H9 (cell line): Measurements from ENCODE around the gene HUS1B. TPM values are rescaled to one million over a fixed set of nuclear protein-coding genes. Genes with fewer than 3 reads are reported as not detected.

Experiments used
- DNase-seq: peaks from one replicate; pipeline ENCODE4 v3.0.0-alpha.2; 2017
- H2AFZ ChIP-seq: one replicate; pipeline ENCODE4 v1.6.1; 2013; ENCODE audit warnings: mild to moderate bottlenecking, low read length, control low read depth, moderate library complexity
- H2AK5ac ChIP-seq: 2 replicates; pipeline ENCODE4 v1.6.1; 2013; ENCODE audit warnings: low read length, control low read depth, mixed read lengths; ENCODE audit not compliant: insufficient read length
- H2BK120ac ChIP-seq: one replicate; pipeline ENCODE4 v1.6.1; 2013; ENCODE audit warnings: low read depth, mild to moderate bottlenecking, low read length, control low read depth, inconsistent platforms; ENCODE audit not compliant: poor library complexity, severe bottlenecking
- H2BK12ac ChIP-seq: 2 replicates; pipeline ENCODE4 v1.6.1; 2013; ENCODE audit warnings: low read length, control low read depth, mixed read lengths, low read depth; ENCODE audit not compliant: insufficient read length
- H2BK15ac ChIP-seq: 2 replicates; pipeline ENCODE4 v1.6.1; 2013; ENCODE audit warnings: low read depth, low read length, control low read depth
- H2BK20ac ChIP-seq: one replicate; pipeline ENCODE4 v1.6.1; 2013; ENCODE audit warnings: low read depth, mild to moderate bottlenecking, low read length, control low read depth, inconsistent platforms; ENCODE audit not compliant: poor library complexity, severe bottlenecking
- H2BK5ac ChIP-seq: 2 replicates; pipeline ENCODE4 v1.6.1; 2013; ENCODE audit warnings: low read length, control low read depth, mixed read lengths; ENCODE audit not compliant: insufficient read length
- H3K14ac ChIP-seq: 2 replicates; pipeline ENCODE4 v1.6.1; 2013; ENCODE audit warnings: low read length, control low read depth; ENCODE audit not compliant: insufficient read depth
- H3K18ac ChIP-seq: 2 replicates; pipeline ENCODE4 v1.6.1; 2013; ENCODE audit warnings: low read depth, mild to moderate bottlenecking, mixed read lengths, low read length, control low read depth; ENCODE audit not compliant: insufficient read length
- H3K23ac ChIP-seq: 2 replicates; pipeline ENCODE4 v1.6.1; 2013; ENCODE audit warnings: low read length, control low read depth, mixed read lengths, low read depth; ENCODE audit not compliant: insufficient read length
- H3K23me2 ChIP-seq: 2 replicates; pipeline ENCODE4 v1.6.1; 2013; ENCODE audit warnings: low read depth, mild to moderate bottlenecking, mixed read lengths, low read length, control low read depth; ENCODE audit not compliant: insufficient read length, poor library complexity, severe bottlenecking
- H3K27ac ChIP-seq: 2 replicates; pipeline ENCODE4 v1.5.1; 2013; ENCODE audit warnings: low read length, control low read depth, mixed read lengths, low read depth; ENCODE audit not compliant: insufficient read length
- H3K27me3 ChIP-seq: 2 replicates; pipeline ENCODE4 v1.6.1; 2013; ENCODE audit warnings: low read length, control low read depth, inconsistent platforms; ENCODE audit not compliant: insufficient read depth
- H3K4ac ChIP-seq: 2 replicates; pipeline ENCODE4 v1.6.1; 2013; ENCODE audit warnings: low read depth, mild to moderate bottlenecking, control low read depth, inconsistent platforms, low read length, moderate library complexity
- H3K4me1 ChIP-seq: 2 replicates; pipeline ENCODE4 v1.6.1; 2013; ENCODE audit warnings: low read length, control low read depth, inconsistent platforms; ENCODE audit not compliant: insufficient read depth
- H3K4me2 ChIP-seq: 2 replicates; pipeline ENCODE4 v1.6.1; 2013; ENCODE audit warnings: low read length, control low read depth, mixed read lengths; ENCODE audit not compliant: insufficient read length, insufficient read depth
- H3K56ac ChIP-seq: 2 replicates; pipeline ENCODE4 v1.6.1; 2013; ENCODE audit warnings: low read depth, mild to moderate bottlenecking, mixed read lengths, low read length, control low read depth; ENCODE audit not compliant: insufficient read length
- H3K79me1 ChIP-seq: 2 replicates; pipeline ENCODE4 v1.6.1; 2013; ENCODE audit warnings: low read depth, mild to moderate bottlenecking, moderate library complexity, low read length, control low read depth, inconsistent platforms; ENCODE audit not compliant: insufficient read depth, poor library complexity, severe bottlenecking
- H3K79me2 ChIP-seq: 2 replicates; pipeline ENCODE4 v1.6.1; 2013; ENCODE audit warnings: low read length, control low read depth, inconsistent platforms; ENCODE audit not compliant: insufficient read depth
- H3K9ac ChIP-seq: 2 replicates; pipeline ENCODE4 v1.6.1; 2013; ENCODE audit warnings: low read length, control low read depth, mixed read lengths; ENCODE audit not compliant: insufficient read length; ENCODE audit errors: extremely low read depth
- H3K9me3 ChIP-seq: one replicate; pipeline ENCODE4 v1.6.1; 2013; ENCODE audit warnings: low read depth, low read length, inconsistent platforms; ENCODE audit not compliant: control insufficient read depth
- H3T11ph ChIP-seq: one replicate; pipeline ENCODE4 v1.6.1; 2013; ENCODE audit warnings: mild to moderate bottlenecking, low read length, control low read depth, inconsistent platforms
- H4K20me1 ChIP-seq: one replicate; pipeline ENCODE4 v1.6.1; 2013; ENCODE audit not compliant: control insufficient read depth, insufficient read length, insufficient read depth
- H4K5ac ChIP-seq: 2 replicates; pipeline ENCODE4 v1.6.1; 2013; ENCODE audit warnings: low read depth, mild to moderate bottlenecking, mixed read lengths, low read length, control low read depth; ENCODE audit not compliant: insufficient read length
- H4K8ac ChIP-seq: replicated peaks from 2 replicates; pipeline ENCODE4 v1.6.1; 2013; ENCODE audit warnings: low read length, control low read depth, mixed read lengths, low read depth; ENCODE audit not compliant: insufficient read length
- H4K91ac ChIP-seq: 2 replicates; pipeline ENCODE4 v1.6.1; 2013; ENCODE audit warnings: low read depth, mild to moderate bottlenecking, moderate library complexity, mixed read lengths, low read length, control low read depth; ENCODE audit not compliant: insufficient read length
- H3K27ac Mint-ChIP-seq, 3 experiments: 2 replicates in 2 of 3; 3 replicates in 1 of 3; pipeline ENCODE4 v1.8.0; 2020 to 2021; ENCODE audit warnings: mixed read lengths in 3 of 3, mild to moderate bottlenecking in 1 of 3, moderate library complexity in 1 of 3
- H3K27me3 Mint-ChIP-seq: 2 replicates; pipeline ENCODE4 v1.8.0; 2021; ENCODE audit warnings: low read depth, mild to moderate bottlenecking, moderate library complexity, mixed read lengths
- H3K36me3 Mint-ChIP-seq, 3 experiments: 2 replicates in 2 of 3; 3 replicates in 1 of 3; pipeline ENCODE4 v1.8.0; 2020 to 2021; ENCODE audit warnings: low read depth in 3 of 3, mixed read lengths in 3 of 3; ENCODE audit not compliant: insufficient read depth in 1 of 3
- H3K4me1 Mint-ChIP-seq, 2 experiments: 2 replicates each; pipeline ENCODE4 v1.8.0; 2020; ENCODE audit warnings: mixed read lengths in 2 of 2
- H3K4me3 Mint-ChIP-seq, 2 experiments: 2 replicates in 1 of 2; 3 replicates in 1 of 2; pipeline ENCODE4 v1.8.0; 2020 to 2021; ENCODE audit warnings: mild to moderate bottlenecking in 2 of 2, mixed read lengths in 2 of 2, moderate library complexity in 1 of 2
- H3K9me3 Mint-ChIP-seq, 2 experiments: 2 replicates in 1 of 2; 3 replicates in 1 of 2; pipeline ENCODE4 v1.8.0; 2020; ENCODE audit warnings: mild to moderate bottlenecking in 2 of 2, mixed read lengths in 2 of 2, moderate library complexity in 1 of 2
- WGBS: extraction: QIAGEN DNeasy Blood & Tissue Kit; methylation state at CpG from one replicate; pipeline ENCODE4 v1.1.7; 2013; ENCODE audit warnings: missing lambda C conversion rate, low lambda C conversion rate, mixed read lengths; ENCODE audit not compliant: insufficient read length; ENCODE audit errors: extremely low coverage; 5-methylcytosine and 5-hydroxymethylcytosine counted together
- long read RNA-seq: library from polyadenylated mRNA; unstranded; transcript quantifications from one replicate; pipeline ENCODE4 v2.0.0, GENCODE V29; 2020
- total RNA-seq: library from RNA; stranded (reverse); gene quantifications from 2 replicates; pipeline ENCODE4 v1.2.1, GENCODE V29; 2021
- TF ChIP-seq, protein P1 (sequence below): fragments of 200-600 bp; sonication (generic); conservative IDR thresholded peaks from 3 replicates; pipeline ENCODE4 v1.8.0; 2021; ENCODE audit warnings: antibody characterized with exemption, mild to moderate bottlenecking

The HUS1B gene
- 0.96 and 1.2 TPM in 2 replicates for total RNA-seq
- long read RNA-seq, result 0 reads

DNA sequence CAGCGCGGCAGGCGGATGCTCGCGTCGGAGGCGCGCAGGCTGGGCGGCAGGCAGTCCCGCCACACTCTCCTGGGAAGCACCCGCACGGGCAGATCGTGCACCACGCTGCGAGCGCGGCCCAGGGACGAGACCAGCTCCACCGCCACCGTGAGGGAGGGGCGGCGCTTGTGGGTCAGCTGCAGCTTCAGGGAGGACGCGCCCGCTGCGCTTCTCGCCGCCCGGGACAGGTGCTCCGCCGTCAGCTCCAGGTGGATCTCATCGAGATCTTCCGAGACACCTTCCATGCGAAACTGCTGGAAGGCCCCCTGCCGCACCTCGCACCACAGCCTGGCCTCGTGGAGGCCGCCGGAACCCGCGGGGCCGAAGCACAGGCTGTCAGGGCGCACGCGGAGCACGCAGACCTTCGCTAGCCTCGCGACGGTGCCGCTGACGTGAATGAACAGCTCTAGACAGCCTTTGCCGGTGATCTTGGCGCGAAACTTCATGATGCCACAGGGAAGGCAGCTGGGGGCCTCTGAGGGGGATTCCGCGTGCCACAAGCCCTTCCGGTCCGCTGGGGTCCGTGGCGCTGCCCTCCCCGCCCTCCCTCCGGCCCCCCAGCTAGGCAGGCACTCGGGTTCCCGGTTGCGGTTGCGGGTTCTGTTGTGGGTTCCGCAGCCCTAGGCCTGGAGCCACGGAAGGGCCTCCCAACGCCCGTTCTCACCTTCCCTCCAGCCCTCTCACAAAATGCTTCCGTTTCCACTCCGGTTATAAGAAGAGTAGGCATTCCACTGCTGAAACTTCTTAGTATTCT is at the start of gene HUS1B:
Gene HUS1B, minus strand, starts transcription at position 641 of the 793 bp plus-strand sequence. Its CDS starts 156 bp downstream, at position 485.
- Histone ChIP-seq H3K9ac (no peak within 1 kb of the TSS), H3K23ac (no peak within 1 kb of the TSS), H2AFZ (no peak within 1 kb of the TSS), H2BK15ac (no peak within 1 kb of the TSS), H2BK120ac (no peak within 1 kb of the TSS), H3K27ac (no peak within 1 kb of the TSS), H3K79me2 (peaks cover 4% of the 10 kb centered on the region; the same call in 1 of the 2 replicates), H2BK20ac (no peak within 1 kb of the TSS), H3K4me1 (peaks cover 8% of the 10 kb centered on the region), H3K23me2 (no peaks in the 10 kb centered on the region), H4K5ac (no peak within 1 kb of the TSS), H3K27me3 (no peaks in the 10 kb centered on the region), H3K9me3 (no peaks in the 10 kb centered on the region), H4K20me1 (no peaks in the 10 kb centered on the region), H3K4ac (no peak within 1 kb of the TSS), H3K18ac (no peak within 1 kb of the TSS), H2AK5ac (no peak within 1 kb of the TSS), H2BK12ac (no peak within 1 kb of the TSS), H4K91ac (no peak within 1 kb of the TSS), H3K79me1 (no peaks in the 10 kb centered on the region), H3T11ph (no peak within 1 kb of the TSS), H3K4me2 (no peak within 1 kb of the TSS), H3K14ac (peak within 1 kb of the TSS; percentile 45; the same call in 1 of the 2 replicates), H2BK5ac (no peak within 1 kb of the TSS), H4K8ac (no peak within 1 kb of the TSS), H3K56ac (no peak within 1 kb of the TSS)
- no peaks in the 10 kb centered on the region for H3K27me3 Mint-ChIP-seq
- no peaks in the 10 kb centered on the region; a peak in 1 of 5 replicates for H3K9me3 Mint-ChIP-seq
- peak within 1 kb of the TSS in 2 of 3 experiments; percentile 52 to 87; a peak in 5 of 7 replicates for H3K27ac Mint-ChIP-seq
- TF ChIP-seq, protein P1, sequence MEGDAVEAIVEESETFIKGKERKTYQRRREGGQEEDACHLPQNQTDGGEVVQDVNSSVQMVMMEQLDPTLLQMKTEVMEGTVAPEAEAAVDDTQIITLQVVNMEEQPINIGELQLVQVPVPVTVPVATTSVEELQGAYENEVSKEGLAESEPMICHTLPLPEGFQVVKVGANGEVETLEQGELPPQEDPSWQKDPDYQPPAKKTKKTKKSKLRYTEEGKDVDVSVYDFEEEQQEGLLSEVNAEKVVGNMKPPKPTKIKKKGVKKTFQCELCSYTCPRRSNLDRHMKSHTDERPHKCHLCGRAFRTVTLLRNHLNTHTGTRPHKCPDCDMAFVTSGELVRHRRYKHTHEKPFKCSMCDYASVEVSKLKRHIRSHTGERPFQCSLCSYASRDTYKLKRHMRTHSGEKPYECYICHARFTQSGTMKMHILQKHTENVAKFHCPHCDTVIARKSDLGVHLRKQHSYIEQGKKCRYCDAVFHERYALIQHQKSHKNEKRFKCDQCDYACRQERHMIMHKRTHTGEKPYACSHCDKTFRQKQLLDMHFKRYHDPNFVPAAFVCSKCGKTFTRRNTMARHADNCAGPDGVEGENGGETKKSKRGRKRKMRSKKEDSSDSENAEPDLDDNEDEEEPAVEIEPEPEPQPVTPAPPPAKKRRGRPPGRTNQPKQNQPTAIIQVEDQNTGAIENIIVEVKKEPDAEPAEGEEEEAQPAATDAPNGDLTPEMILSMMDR, result no peak
- peaks cover 52 to 56% of the 10 kb centered on the region in 2 experiments for H3K4me1 Mint-ChIP-seq
- peak; percentile 58 for DNase-seq
- peaks cover 9 to 19% (median 11%) of the 10 kb centered on the region in 3 experiments for H3K36me3 Mint-ChIP-seq
- WGBS, result no CpG with 5 or more reads among the region's 73 CpGs
- no peak within 1 kb of the TSS for H3K4me3 Mint-ChIP-seq
